HG02678 (cell line): ENCODE data around the gene PUM1.

Source experiments
- ATAC-seq: cut with Tn5 transposase; IDR thresholded peaks from one replicate; pipeline ENCODE4 v1.9.1; 2021; ENCODE audit warnings: mild to moderate bottlenecking, moderate library complexity; ENCODE audit not compliant: unreplicated experiment

The PUM1 gene

DNA sequence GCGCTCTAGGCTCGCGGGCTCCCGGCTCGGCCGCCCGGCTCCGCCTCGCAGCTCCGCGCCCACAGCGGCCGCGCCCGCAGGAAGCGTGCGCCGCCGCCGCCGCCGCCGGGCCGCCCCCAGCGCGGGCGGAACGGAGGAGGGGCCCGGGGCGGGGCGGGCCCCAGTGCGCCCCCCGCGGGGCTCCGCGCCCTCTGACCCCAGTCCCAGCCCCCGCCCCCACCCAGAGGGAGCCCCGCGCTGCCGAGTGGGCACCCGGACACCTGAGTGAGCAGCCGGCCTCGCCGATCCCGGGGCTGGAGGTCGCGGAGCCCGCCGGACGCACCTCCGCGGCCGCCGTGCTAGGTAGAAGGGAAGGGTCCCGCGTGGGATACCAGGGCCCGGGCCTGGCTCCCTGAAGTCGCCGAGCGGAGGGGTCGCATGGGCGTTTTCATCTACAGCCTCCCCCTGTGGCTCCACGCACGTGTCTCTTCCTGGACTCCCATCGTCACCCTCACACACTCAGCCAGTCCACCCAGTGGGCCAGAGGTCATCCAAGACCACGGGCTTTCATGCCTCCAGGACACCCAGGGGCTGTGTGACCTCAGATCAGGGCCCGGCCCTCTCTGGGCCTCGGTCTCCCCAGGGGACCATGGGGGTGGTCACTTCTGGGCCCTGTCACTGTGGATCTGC lies 156.7 kb downstream of the PUM1 start, which contains the start of gene SDC3:
Gene SDC3, minus strand, starts transcription at position 63 of the 669 bp plus-strand sequence. CDS start 172 bp downstream, outside the sequence.
- no peak for ATAC-seq

DNA sequence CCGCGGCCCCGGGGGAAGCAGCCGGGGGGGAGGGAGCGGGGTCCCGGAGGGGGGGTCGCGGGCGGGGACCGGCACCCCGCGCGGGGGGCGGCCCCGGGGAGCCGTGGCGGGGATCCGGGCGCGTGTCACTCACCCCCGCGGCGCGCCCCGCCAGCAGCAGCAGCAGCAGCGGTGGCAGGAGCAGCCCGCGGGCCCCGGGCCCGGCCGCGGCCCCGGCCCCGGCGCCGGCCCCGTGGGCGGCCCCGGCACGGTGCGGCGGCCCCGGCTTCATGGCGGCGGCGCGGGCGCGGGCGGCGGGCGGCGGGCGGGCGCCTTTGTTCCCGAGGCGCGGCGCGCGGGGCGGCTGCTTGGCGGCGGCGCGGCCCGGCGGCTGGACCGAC lies 157.2 kb downstream of the PUM1 start:
- no peak for ATAC-seq

DNA sequence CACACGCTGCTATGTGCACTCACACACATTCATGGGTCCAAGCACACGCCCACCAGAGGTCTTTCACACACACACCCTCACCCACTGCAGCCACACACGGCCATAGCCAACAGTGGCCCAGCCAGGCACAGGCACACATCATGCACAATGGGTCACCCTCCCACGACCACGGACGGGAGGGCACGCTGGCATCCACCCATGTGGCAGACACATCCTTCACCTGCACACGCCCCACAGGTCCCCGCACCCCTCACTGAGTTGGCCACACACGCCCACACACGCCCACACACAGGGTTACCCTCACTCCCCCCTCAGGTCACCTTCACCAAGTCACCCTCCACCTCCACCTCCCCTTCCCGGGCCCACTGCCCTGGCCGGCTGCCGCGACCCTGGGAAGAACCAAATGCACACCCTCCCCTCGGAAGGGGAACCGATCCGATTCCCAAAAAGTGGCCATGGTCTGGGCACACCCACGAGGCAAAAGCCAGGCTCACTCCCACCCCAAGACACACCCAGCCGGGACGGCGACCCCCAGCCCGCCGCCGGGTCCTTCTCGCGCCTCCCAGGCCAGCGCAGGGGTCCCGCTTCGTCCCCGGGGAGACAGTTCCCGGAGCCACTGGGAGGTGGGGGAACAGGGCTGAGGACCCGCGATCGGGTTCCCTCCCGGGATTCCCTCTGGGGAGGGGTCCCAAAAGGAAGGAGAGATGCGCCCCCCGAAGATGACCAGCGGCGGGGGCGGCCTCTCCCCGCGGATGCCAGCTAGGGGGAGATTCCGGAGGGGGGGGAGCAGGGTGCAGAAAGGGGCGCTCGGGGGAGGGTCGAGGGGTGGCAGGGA lies 157.8 kb downstream of the PUM1 start:
- no peak for ATAC-seq

DNA sequence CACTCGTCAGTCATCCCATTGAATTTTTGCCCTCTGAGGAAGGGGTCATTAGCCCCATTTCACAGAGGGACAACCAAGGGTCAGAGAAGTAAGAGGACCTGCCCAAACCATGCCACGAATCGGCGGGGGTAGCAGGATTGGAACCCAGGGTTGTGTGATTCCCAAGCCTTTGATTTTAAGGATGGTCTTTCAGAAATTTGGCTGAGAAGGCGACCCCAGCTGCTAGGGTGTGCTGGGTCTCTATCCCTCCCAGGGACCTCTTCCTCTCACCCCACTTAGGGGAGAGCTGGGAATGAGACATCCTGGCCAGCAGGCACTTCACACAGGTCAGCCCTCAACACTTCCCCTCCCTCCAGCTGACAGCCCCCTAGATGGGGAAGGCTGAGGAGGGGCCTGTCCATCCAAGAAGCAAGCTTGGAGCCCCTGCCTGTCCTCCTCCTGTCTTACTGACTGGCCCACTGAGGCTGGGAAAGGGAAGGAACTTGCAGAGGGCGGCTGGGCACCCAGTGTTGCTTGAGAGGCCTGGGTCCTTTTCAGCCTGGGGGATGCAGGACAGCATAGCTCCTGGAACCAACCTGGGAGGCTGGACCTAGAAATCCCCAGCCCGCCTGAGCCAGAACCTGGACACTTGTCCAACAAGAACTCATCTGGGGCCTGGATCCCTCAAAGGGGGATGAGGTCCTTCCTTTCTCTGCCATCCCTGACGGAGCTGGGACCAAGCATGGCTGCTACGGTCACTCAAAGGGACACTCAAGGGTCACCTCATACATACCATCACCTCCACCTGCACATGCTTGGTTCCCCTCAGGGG lies 158.7 kb downstream of the PUM1 start:
- no peak for ATAC-seq

DNA sequence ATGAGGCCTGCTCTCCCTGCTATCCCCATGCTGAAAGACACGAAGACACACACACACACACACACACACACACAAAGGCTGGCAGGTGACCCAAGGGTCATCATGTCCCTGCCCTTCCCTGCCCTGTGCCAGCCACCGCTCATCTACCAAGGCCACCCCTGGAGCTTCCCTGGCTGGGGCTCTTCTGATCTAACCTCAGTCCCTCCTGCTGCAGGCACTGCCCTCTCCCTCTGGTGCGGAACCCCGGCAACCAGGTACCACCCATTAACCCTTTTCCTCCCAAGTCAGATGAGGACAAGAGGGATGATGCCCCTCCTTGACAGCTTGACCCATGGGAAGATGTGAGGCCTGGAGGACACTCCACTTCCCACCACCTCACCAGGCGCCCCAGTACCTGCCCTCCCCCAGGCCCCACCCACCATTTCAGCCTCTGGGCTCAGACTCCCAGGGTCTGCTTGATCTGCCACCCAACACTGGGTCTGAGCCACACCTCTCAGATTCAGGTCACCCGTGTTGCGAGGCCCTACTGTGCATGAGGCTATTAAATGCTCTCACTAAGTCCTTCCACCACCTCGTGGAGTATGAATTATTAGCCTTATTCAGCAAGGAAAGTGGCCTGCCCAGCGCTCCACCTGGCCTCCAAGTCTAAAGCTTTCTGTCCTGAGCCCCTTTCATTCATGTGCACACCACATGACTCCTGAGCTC lies 159.4 kb downstream of the PUM1 start:
- ATAC-seq: no peak

DNA sequence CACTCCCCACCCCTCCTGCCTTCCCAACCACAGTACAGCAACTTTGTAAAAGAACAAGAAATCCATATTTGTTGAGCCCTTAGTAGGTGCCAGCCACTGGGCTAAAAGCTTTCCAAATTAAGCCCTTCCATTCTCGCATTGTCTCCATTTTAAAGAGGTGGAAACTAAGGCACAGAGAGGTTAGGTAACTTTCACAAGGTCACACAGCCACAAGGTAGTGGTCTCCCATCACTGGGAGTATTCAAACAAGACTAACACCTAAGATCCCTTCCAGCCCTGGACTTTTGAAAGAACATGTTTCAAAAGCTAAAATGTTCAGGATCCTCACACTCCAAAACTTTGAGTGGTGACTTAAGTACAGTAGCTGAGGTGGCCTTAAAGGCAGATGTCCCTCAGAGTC lies 160.1 kb downstream of the PUM1 start:
- ATAC-seq: no peak

DNA sequence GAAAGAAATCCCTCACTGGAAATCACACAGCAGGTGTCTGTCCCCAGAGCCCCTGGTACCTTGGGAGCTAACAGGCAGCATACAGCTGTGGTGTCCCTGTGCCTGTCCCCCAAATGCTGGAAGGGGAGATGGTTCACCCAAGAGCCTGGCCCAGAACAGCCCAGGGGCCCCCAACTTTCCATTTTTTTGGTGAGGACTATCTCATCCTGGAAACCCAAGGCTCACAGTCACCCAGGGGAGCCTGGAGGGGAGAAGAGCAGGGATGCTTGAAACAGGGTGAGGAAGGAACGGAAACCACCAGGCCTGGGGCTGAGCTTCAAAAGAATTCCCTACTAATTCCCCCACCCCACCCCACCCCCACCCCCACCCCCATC lies 160.6 kb downstream of the PUM1 start:
- no peak for ATAC-seq

DNA sequence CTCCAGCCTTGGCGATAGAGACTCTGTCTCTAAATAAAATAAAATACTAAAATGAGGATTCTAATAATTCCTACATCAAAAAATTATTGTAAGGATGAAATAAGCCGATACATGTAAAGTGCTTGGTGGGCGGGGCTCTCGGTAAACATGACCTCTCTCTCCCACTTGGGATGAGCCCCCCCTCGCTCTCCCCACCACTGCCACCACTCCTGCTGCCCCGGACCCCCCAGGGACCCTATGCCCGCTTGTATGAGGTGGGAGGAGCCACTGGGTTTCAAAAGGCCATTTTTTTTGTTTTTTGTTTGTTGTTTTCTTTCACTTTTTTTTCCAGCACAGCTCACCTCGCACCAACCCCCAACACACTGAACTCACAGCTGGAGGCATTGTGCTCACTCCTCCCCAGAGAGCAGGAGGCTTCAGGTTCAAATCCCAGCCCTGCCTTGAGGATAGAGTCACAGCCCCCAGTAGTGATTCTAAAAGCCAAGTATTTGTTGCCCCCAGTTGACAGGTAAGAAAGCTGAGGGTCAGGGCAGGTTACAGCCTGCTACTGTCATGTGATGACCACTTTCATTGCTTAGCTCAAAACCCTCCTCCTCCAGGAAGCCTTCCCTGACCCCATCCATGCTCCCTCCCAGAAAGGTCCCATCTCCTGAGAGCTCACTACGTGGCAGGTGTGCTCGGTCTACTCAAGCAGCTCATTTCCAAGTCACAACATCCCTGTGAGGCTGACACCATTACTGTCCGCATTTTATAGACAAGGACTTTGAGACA lies 161.1 kb downstream of the PUM1 start:
- no peak for ATAC-seq

DNA sequence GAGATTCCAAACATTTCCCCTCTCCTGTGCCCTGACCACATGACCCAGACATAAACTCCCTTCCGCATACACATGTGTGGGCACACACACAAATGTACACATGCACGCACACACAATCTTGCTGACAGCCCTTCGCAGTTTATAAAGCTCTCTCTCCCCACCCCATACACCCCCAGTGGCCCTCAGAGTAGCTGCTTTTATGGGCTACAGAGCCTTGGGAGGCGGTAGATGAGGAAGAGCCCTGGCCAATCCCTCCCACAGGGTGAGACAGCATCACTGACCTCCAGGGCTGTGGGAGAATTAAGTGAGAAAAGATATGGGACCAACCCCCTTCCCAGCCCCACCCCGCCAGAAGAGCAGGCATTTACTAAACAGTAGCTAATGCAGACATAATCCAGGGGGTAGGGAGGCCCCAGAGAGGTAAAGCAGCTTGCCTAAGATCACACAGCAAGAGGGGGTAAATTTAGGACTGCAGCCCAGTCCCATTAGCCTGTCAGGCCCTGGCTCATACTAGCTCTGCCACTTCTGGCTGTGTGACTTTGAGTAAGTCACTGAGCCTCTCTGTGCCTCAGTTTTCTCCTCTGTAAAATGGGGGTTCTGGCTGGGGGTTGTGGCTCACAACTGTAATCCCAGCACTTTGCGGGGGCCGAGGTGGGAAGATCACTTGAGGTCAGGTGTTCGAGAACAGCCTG lies 162.0 kb downstream of the PUM1 start:
- ATAC-seq: no peak

DNA sequence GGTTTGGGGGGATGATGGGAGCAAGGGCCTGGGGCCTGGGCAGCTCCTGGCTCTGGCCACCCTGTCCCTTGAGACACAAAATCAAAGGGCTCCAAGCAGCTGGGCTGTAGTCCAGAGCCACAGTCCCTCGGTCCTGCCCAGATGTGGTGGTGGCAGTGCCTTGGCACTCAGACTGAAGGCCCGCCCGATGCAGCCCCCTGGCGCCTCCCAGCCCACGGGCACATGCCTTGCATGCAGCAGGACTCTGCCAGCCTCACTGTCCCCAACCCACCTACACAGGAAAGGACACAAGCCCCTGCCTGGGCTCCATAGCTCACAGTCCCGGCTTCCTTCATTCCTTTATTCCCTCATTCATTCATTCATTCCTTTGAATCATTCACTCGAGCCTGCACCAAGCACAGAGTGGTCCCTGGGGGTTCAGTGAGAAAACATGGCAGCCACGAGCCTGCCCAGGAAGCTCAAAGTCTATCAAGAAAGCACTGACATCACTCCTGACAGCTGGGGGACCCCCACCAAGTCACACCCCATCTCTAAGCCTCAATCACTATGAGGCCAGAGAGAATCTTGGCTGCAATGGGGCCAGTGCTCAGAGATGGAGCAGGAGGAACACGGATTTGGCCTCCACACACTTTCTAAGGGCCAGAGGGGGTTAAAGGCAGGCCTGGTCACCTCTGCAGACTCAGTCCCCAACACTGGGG lies 162.8 kb downstream of the PUM1 start:
- no peak for ATAC-seq

DNA sequence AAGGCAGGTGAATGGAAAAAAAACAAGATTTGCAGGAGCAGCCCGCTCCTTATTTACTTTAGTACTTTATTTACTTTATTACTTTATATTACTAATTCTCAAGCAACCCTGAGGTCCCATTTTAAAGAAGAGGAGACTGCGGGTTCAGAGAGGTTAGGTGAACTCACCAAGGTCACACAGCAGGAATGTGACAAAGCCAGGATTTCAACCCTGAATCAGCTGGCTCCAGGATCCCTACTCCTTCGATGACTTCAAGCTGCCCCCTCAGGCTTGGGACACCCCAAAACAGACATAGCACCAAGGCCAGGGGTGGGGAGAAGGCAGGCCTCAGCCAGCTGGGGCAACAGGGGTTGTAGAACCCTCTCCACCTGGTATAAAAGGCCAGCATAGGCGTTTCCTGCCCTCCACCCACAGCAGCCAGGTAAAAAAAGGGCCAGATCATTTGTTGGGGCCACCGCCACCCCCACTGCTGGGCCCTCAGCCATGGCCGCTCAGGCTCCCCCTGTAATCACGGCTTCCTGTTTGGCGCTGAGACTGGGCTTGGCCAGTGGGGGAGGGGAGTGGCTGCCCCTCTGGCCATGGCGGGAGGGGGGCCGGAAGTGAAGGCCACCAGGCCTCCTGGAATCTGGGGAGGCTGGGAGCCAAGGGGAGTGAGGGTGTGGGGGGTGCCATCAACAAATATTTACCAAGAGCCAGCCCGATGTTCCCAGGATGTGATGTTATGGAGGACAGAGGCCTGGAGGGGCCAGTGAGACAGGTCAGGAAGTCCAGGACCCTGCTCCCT lies 163.5 kb downstream of the PUM1 start:
- ATAC-seq: no peak

DNA sequence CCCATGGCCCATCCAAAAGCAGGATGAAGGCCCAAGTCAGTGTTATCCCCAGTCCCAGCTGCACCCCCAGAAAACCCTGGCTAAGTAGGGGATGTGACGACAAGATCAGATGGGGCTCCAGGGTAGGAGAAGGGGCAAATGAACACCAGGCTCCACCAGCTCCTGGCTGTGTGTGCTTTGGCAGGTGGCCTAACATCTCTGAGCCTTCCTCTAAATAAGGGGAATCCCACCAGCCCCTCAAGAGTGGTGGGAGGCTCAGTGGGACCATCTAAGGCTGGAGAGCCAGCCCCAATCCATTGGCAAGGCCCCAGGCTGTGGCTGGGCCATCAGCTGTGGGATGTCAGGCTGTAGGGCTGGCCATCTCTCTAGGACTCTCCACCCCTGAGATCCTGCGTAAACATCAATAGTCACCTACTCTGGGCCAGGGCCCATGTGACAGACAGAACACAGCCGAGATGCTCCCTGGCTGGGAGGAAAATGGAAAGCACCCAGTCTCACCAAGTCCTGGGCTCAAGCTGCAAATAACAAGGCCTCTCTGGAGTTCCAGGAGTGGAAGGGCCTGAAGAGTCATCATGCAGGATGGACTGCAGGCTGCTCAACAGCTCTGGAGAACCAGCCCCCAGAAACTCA lies 164.5 kb downstream of the PUM1 start:
- ATAC-seq: no peak

DNA sequence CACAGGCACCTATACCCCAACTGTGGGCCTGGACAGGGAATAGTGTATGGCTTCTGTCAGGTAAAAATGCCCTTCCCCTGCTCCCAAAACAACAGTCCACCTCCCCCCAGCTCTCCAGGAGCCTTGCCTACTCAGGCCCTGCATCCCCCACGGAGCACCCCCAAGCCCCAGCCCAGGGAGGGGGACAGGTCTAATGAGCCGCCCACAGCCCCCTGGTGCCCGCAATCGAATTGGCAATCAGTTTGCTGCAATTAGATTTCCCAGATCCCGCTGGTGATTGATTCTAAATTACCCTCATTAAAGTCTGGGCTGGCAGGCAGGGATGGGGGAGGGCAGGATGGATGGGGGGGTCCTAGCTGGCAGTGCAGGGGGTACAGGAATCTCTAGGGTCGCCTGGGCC lies 165.0 kb downstream of the PUM1 start:
- ATAC-seq: no peak

DNA sequence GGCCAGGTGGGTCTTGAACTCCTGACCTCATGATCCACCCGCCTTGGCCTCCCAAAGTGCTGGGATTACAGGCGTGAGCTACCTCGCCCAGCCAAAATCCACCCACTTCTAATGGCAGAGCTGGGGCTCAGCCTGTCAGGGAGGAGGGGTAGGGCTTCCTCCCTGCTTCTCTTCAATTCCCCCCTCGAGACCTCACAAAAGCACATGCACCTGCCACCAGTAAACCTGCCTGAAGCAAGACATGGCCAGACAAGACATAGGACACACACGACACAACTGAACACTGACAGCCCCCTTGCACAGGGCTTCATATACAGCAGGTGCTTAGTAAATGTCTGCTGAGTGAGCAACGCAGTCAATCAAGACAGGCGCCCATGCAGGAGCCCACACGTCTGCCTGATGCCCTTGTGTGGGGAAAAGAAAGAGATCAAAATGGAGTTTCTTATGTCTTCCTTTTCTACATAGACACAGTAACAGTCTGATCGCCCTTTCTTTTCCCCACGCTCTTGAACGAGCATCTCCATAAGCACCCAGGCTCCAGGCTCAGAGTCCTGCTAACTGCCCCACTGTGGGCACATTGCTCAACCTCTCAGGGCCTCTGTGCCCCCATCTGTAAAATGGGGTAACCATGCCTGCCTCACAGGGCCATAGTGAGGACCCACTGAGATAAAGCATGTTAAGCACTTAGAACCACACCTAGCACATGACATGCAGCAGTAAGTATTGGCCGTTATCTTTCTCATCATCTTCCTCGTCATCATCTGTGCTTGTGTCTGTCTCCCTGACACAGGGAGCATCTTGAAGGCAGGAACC lies 165.7 kb downstream of the PUM1 start:
- ATAC-seq: no peak

DNA sequence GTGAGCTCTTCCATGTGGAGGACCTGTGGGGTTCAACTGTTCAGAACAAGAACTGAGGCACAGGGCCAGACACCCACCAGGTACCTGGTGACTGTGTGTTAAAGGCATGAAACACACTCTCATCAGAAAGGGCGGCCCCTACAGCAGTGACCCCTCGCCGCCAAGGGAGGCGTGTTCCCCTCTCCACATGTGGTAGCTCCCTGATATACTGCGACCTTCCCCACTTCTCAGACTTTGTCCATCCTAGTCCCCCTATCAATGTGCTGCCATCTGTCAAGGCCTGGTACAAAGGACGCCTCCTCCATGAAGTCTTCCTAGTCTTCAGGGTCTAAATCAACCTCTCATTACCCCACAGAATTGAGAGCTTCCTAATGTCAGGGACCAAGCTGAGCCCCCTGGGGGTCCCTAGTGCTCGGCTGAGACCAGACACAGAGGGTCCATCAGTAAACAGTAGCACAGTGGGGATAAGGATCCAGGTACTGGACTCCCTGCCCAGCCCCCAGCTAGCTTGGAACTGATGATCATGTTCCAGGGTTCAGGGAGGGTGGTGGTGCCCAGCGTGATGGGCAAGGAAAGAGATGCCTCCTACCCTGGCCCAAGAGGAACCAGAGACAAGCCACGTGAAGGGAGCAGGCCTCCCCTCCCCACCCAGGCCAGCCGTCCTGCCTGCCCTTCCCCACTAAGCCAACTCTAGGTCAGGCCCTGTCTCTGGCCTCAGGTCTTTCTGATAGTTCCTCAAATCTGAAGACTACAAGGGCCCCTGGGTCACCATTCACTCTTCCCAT lies 167.3 kb downstream of the PUM1 start:
- ATAC-seq: no peak

DNA sequence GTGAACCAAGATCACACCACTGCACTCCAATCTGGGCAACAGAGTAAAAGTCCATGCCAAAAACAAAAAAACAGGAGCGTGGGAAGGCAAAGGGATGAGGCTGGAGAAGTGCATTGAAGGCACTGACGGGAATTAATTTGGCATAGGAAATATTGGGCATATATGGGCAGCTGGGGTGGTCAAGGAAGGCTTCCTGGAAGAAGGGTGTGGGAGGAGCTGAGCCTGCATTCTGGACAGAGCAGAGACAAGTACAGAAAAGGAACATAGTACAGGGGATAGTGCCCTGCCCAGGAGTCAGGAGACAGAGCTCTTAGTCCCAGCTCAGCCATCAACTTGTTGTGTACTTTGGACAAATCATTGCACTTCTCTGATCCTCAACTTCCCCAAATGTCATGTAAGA lies 168.6 kb downstream of the PUM1 start:
- no peak for ATAC-seq
